NCI-H526 (cell line): ENCODE data around the gene SGSH.
"Not testable (repeated sequence)": the region's sequence is repeated elsewhere in the genome, so short reads cannot be mapped to it uniquely, and the experiment has no call there.

ENCODE experiments used
- DNase-seq, 2 experiments: peaks; one replicate each; lab custom pipeline; 2025; lab: John Stamatoyannopoulos, UW

The SGSH gene

DNA sequence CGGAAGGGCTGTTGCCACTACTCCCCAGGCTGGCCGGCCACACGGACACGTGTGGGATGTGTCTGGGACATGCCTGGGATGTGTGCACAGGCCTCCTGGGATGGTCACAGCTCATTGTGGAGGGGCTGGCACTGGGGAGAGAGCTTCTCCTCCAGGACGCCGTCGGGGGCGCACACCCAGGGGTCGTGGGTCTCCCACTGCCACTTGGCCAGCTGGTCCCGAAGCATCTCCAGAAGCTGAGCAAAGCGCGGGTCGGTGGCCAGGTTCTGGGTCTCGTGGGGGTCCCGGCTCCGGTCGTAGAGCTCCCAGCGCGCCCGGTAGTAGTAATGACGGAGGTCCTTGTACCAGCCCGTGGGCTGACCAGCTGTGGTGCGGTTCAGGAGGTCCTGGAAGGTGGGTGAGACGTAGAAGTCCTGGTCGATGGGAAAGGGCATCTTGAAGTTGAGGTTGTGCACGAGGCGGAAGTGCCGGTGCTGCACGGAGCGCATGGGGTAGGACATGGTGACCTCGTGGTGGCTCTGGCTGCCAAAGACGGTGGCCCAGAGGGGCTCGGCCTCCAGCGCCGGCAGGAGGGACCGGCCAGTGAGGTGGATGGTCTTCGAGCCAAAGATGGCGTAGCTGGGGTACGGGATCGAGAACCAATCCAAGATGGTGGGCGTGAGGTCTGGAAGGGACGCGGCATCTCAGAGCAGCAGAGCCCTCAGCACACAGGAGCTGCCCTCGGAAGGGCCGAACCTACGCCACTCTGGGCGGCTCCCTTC lies 9.6 kb downstream of the SGSH start:
- no peak for DNase-seq

DNA sequence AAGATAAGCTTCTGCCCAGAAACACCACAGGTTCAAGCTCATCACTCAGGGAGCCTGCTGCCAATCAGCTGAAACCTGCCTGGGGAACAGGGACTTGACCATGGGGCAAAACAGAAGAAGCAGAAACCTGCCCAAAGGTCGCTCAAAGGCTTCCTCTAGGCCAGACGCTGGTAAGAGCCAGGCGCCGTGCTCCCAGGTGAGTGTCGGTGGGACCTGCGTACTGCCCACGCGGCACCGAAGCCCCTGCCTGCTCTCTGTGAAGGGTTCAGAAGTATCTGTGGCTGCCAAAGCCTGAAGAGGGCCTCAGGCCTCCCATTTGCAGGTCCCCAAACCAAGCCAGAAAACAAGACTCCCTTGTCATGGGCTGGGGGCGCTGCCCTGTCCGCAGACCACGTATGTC lies 10.4 kb downstream of the SGSH start:
- no peak for DNase-seq

DNA sequence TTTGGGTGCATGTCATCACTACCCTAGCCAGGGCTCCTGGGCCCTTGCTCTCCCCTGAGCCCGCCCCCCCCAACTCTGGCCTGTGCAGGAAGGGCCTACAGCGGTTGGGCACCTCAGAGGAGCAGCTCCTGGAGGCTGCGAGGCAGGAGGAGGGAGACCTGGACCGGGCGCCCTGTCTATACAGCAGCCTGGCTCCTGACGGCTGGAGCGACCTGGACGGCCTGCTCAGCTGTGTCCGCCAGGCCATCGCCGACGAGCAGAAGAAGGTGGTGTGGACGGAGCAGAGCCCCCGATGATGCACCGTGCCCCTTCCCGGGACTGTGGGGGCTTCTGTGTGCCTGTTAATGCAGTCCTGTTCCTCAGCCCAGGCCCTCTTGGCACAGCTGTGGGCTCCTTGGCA lies 12.1 kb downstream of the SGSH start:
- no peak for DNase-seq

DNA sequence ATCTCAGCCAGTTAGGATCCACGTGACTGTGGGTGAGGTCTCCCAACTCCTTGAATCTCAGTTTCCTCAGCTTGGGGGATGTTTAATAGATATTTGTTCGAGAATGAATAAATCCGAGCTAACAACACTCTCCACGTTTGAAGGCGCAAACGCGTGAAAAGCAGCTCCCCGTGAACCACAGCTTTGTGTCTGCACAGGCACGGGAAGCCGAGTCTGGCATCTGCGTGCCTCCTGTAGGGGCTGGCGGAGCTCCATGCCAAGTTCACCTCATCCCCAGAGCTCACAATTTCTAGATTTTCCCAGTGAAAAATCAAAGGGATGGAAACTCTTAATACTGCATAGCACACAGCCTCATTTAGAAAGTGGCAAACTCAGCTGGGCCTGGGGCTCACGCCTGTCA lies 14.3 kb downstream of the SGSH start:
- DNase-seq, result no peak

DNA sequence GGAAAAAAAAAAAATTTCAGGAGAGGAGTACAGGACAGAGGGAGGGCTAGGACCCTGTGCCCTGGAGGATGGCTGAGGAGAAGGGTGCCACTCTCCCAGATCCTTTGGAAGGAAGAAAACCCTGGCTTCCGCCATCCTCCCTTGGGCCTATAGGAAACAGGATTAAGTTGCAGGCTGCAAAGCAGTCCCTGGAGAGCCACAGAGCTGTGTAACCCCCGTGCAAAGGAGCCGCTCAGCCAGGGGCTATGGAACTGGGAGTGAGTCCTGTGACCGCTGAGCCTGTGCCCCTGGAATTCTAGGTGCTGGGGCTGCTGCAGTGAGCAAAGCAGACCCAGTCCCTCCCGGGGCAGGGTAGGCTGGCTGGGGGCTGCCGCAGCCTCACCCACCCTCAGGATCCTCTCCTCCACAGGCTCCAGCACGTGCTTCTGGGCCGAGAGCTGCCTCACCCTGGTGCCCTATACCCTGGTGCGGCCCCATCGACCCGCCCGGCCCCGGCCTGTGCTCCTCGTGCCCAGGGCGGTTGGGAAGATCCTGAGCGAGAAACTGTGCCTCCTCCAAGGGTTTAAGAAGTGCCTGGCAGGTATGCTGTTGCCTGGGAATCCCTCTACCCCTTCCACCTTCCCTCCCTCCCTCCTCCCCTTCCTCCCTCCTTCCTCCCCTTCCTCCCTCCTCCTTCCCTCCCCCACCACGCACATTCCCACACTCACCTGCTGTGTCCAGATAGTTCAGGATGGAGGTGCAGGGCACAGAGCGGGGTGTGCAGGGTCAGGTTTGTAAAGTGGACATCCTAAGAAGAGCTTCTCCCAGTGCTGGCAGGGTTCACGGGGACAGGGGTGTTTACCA lies 15.3 kb downstream of the SGSH start:
- no peak for DNase-seq

DNA sequence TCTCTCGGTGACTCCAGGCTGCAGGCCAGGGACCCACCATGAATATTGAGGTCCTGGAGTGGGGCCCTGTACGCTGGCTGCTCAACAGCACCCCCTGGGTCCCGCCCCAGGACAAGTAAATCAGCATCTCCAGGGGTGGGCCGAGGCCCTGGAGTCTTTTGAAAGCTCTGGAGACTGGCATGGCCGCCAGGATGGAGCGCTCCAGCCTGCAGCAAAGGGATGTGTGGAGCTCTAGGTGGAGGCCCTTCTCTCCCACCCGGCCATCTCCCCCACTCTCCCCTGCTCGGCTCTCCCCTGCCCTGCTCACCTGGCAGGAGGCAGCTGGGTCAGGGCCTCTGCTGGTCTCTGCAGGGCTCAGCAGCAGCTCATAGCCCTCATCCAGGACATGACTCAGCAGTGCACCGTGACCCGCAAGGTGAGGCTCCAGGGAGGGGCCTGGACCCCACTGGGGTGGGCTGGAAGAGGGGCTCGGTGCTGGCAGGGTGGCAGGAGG lies 16.6 kb downstream of the SGSH start:
- DNase-seq, result no peak

DNA sequence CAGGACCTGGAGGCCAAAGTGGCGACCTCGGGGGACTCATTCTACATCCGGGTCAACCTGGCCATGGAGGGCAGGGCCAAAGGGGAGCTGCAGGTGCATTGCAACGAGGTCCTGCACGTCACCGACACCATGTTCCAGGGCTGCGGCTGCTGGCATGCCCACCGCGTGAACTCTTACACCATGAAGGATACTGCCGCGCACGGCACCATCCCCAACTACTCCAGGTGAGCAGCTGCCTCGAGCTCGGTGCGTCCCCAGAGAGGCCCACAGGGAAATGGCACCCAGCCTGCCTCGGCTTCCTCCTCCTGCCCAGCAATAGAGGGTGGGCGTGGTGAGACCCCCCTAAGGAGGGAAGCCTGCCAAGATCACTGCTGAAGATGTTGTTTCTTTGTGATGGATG lies 17.9 kb downstream of the SGSH start:
- no peak for DNase-seq

DNA sequence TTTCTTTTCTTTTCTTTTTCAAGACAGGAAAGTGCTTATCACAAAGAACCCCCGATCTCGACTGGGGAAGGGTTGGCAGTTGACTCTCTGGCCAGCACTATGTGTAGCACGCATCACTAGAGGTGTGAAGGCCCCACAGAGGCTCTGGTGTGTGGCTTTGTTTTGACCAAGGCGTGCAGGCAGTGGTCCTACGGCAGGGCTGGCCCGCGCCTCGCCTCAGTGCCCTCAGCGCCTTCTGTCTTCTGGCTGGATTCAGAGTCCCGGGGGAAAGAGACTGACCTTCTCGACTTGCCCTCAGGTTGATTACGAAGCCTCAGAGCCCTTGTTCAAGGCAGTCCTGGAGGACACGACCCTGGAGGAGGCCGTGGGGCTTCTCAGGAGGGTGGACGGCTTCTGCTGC lies 18.7 kb downstream of the SGSH start:
- no peak for DNase-seq

DNA sequence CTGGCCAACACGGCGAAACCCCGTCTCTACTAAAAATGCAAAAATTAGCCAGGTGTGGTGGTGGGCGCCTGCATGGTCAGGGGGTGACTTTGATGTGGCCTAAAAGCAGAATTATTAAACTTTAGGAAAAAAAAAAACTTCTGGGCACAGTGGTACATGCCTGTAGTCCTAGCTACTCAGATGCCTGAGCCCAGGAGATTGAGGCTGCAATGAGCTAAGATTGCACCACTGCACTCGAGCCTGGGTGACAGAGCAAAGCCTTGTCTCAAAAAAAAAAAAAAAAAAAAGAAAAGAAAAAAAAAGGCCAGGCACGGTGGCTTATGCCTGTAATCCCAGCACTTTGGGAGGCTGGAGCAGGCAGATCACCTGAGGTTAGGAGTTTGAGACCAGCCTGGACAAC lies 20.8 kb downstream of the SGSH start:
- not testable (repeated sequence) for DNase-seq

DNA sequence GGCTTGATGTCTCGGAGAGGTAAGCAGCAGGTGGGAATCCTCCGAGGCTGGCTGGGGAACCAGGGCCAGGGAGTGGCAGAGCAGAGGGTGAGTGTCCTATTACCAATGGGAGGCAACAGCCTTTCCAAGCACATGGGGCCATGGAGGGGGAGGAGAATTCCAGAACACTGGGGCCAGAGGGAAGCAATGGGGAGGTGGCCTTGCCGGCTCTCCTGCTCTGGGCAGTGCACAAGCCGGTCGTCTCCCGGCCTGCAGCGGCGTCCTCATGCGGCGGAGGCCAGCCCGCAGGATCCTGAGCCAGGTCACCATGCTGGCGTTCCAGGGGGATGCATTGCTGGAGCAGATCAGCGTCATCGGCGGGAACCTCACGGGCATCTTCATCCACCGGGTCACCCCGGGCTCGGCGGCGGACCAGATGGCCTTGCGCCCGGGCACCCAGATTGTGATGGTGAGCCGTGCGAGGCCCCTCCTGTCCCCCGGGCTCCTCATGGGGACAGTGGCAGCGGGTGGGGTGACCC lies 21.9 kb downstream of the SGSH start:
- DNase-seq, result peak in 1 of 2 experiments; percentile 31

DNA sequence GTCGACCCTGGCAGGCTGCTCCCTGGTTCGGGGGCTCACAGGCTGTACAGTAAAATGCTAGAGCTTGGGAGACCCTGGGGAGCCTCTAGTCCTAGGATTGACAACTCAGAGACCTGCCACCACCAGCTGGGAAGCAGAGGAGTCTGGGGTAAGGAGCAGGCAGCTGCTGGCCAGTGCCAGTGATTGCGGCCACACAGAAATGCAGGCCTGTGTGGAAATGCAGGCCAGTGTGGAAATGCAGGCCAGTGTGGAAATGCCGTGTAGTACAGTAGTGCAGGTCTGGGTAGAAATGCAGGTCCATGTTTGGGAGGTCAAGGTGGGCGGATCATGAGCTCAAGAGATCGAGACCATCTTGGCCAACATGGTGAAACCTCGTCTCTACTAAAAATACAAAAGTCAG lies 23.5 kb downstream of the SGSH start:
- DNase-seq, result no peak

DNA sequence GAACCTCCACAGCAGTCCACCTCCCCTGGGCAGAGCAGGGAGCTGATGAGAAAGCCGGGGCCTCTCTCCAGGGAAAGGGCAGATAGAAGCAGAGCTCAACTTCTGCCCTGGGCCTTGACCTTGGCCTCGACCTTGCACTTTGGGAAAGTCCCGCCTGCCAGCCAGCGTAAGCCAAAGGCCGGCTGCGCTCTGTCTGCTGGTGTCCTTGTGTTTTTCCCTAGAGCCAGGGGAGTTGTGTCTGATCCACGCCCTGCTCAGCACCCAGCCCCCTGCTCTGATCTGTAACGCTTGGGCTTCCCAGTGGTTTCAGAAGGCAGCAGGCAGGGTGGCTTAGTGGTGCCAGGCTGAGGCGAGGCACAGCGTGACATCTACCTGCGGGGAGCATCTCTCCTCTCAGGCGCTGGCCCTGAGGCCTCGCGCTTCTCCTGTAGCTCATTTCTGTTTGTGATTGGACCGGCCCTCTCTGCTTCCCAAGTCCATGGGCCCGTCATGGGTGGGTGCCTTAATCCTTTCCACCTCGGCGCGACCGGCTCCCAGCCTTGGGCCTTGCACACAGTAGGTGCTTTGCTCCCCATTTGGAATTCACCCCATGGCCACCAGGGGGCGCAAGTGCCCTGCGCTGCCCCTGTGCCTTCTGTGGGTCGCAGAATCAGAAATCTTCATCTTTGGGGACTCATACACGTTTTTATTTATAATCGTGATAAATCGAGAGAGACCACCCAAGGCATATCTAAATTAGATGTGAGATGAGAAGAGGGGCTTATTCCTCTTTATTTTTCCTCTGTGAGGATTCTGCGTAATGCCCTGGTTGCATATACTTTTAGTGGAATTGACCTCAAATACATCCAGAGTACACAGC lies 24.2 kb downstream of the SGSH start:
- DNase-seq, result peak in 1 of 2 experiments; percentile 19

DNA sequence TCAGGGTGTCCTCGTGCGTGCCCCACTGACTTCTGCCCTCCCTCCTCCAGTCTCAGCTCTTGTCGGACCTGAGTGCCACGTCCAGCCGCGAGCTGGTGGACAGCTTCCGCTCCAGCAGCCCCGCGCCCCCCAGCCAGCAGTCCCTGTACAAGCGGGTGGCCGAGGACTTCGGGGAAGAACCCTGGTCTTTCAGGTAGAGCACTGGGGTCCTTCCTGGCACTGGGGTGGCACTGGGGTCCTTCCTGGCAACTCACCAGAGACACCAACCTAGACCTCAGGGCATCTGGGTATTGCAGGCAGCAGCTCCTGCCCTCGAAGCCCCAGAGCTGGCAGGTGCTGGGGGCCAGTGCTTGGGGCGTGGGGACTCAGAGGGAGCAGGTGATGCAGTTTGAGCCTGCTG lies 25.0 kb downstream of the SGSH start:
- DNase-seq, result no peak

DNA sequence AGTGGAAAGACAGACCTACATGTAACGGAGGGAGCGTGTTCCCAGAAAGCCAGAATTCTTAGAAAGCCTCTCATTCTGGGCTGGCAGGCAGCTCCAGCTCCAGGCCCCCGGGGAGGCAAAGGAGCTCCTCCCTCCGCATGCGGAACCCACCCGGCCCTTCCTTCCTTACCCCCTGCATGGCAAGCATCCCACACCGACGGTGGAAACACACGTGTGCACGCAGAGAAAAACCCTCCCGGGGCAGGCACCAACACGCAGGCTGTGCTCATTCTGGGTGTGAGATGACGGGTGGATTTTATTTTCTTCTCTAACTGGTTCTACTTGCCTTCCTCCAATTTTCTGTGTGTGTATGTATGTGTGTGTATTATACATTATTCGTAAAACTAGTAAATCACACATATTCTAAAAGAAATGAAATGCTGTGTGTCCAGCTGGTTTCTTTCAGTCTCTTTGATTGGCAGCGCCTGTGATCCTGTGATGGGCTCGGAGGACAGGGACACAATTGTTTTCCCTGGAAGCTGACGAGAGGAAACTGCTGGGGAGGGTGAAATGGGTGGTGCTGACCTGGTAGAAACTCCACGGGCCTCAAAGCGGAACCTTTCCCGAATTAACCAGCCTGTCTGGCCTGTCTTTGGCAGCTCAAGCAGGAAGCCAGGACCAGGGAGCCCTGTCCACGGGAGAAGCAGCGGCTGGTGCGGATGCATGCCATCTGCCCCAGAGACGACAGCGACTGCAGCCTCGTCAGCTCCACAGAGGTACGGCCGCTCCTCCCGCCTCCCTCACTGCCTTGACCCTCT lies 28.1 kb downstream of the SGSH start:
- DNase-seq, result no peak

DNA sequence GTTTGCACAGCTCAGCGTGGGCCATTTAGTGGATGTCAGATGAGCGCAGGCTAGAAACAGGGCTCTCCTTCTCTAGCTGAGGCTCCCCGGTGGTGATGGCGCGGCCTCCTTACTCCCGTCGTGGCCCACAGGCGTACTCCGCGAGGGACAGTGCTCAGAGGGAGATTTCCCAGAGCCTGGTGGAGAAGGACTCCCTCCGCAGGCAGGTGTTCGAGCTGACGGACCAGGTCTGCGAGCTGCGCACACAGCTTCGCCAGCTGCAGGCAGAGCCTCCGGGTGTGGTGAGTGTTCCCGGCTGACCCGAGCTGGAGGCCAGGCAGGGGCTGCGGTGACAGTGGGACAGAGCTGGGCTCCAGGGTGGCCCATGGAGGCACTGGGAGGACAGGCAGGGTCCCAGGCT lies 28.9 kb downstream of the SGSH start:
- DNase-seq, result peak in 1 of 2 experiments; percentile 31

DNA sequence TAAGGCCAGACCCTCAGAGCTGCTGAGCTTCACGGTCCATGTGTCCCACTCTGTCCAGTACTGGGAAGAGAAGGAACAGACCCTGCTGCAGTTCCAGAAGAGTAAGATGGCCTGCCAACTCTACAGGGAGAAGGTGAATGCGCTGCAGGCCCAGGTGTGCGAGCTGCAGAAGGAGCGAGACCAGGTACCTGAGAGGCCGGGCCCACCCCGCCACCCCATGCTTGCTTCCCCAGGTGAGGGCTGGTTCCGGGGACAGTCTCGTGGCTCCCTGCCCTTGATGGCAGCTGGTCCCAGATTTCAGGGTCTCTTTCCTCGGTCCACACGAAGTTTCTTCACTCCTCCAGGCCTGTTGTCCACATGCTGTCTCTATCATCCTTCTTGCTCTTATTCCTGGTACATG lies 29.4 kb downstream of the SGSH start:
- DNase-seq, result no peak

DNA sequence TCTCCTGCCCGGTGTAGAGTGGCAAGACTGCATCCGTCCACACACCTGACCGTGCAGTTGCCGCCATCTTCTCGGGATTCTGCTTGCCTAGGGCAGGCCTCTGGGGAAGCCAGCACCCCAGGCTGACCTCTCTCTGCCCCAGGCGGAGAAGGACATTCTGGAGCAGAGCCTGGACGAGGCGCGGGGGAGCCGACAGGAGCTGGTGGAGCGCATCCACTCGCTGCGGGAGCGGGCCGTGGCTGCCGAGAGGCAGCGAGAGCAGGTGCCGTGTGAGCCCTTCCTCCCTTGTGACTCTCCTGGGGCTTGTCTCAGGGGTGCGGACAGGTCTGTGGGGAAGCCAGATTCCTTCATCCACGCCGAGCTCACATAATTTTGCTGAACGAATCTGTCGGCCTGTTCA lies 30.5 kb downstream of the SGSH start:
- DNase-seq, result no peak

DNA sequence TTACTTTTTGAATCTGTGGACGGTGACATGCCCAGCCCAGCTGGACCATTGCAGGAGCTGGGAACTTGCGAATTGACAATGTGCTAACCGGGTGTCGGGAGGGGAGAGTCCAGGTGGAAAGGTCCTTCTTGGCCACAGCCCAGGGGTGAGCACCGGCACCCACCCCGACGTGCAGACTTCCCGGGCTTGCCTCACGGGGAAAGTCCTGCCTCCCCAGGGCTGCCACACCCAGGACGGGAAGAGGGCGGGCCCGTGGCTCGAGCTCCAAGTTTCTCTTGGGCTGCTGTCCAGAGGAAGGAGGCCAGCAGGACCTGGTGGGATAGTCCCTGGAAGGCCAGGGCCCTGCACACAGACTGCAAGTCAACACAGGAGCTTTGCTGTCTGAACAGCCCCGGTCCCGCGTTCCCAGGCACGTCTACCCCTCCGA lies 32.6 kb downstream of the SGSH start:
- no peak for DNase-seq

DNA sequence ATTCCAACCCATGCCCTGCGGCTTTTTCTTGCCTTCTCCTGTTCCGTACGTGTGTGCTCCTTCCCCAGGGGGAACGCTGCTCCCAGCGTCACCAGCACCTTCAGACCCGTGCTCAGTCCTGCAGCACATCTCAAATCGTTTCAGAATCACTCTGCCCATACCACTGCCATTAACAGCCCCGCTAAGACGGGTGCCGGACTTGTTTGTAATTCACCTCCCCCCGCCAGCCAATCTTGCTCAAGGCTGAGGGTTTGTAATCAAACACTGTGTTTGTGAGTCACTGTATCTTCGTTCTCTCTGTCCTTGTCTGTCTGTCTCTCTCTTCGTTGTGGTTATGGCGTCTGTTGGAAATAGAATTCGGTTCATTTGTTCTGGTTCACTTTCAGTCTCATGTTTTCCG lies 33.0 kb downstream of the SGSH start:
- no peak for DNase-seq

DNA sequence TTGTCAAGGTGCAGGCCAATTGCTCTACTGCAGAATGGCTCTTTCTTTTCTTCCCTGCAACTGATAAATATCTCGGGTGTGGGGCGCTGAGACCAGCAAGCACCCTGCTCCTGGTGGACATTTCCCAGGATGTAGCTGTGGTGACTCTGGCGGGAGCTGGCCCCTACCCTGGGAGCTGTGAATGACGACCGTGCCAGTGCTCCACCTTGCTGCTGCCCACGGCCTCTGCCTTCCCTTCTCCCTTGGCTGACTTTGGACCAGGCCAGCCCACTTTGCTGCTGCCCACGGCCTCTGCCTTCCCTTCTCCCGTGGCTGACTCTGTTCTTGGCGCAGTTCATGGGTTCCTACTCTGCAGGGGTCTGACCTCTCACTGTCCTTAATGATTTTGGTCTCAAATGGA lies 34.2 kb downstream of the SGSH start:
- DNase-seq, result no peak

DNA sequence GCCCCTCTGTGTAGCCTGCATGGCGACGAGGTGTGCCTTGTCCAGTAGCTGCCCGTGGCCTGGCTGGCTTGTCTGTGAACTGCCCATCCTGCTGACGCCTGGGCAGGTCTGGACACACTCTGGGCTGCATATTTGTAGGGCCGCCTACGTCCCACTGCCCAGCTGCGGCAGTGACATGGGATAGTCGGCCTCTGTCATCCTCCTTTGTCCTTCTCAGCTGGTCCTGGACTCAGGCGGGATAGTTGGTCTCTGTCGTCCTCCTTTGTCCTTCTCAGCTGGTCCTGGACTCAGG lies 35.8 kb downstream of the SGSH start:
- no peak for DNase-seq
